Calu3 (cell line): ENCODE measurements around the gene CIB4. TPM values are rescaled to one million over a fixed set of nuclear protein-coding genes. Genes with fewer than 3 reads are reported as not detected.
"Not testable (repeated sequence)": the region's sequence is repeated elsewhere in the genome, so short reads cannot be mapped to it uniquely, and the experiment has no call there.

Experiments used
- BruUV-seq: library from RNA; stranded (reverse); fragments of 400-500 nt; replicated peaks from 2 replicates; lab custom pipeline; 2021; lab: Mats Ljungman, UMichigan
- CTCF ChIA-PET: fragments of 300-600 bp; sonication (Branson Sonifier 250); formaldehyde crosslinking; loops from one replicate; lab custom pipeline; 2022; ENCODE audit warnings: antibody characterized with exemption; lab: Charles Lee
- DNase-seq: peaks from one replicate; pipeline ENCODE4 v3.0.0; 2022
- H3K27ac Mint-ChIP-seq: one replicate; pipeline ENCODE4 v1.8.0; 2022; ENCODE audit warnings: mixed read lengths; ENCODE audit not compliant: unreplicated experiment
- H3K27me3 Mint-ChIP-seq: one replicate; pipeline ENCODE4 v1.8.0; 2022; ENCODE audit warnings: mixed read lengths; ENCODE audit not compliant: unreplicated experiment
- H3K36me3 Mint-ChIP-seq: one replicate; pipeline ENCODE4 v1.8.0; 2022; ENCODE audit warnings: mild to moderate bottlenecking, moderate library complexity, mixed read lengths; ENCODE audit not compliant: insufficient read depth, unreplicated experiment
- H3K4me1 Mint-ChIP-seq: one replicate; pipeline ENCODE4 v1.8.0; 2022; ENCODE audit warnings: mild to moderate bottlenecking, low read depth, mixed read lengths; ENCODE audit not compliant: unreplicated experiment
- H3K4me3 Mint-ChIP-seq: one replicate; pipeline ENCODE4 v1.8.0; 2022; ENCODE audit warnings: mild to moderate bottlenecking, low read depth, moderate library complexity, mixed read lengths; ENCODE audit not compliant: unreplicated experiment
- H3K9me3 Mint-ChIP-seq: one replicate; pipeline ENCODE4 v1.8.0; 2022; ENCODE audit warnings: low read depth, mixed read lengths; ENCODE audit not compliant: unreplicated experiment
- CTCF ChIP-seq: fragments of 200-600 bp; IDR thresholded peaks from one replicate; pipeline ENCODE4 v1.8.0; 2022; ENCODE audit warnings: antibody characterized with exemption; ENCODE audit not compliant: unreplicated experiment
- intact Hi-C: fragments of 100-400 bp; cut with micrococcal nuclease; formaldehyde crosslinking; loops from one replicate; pipeline ENCODE4 v1.10.0; 2022; ENCODE audit not compliant: unreplicated experiment
- total RNA-seq: library from RNA; stranded (reverse); gene quantifications from 2 replicates; pipeline ENCODE4 v1.2.3, GENCODE V29; 2022

CIB4 gene
- total RNA-seq, 1 experiment from 2014 or later, result not detected

GRCh38 chr2:26655611-26656195 lies 14.5 kb upstream of the CIB4 start:
- intact Hi-C loops, result no loop called here
- Mint-ChIP-seq H3K36me3 (no peaks in the 10 kb centered on the region), H3K4me3 (no peak overlapping the region), H3K9me3 (no peaks in the 10 kb centered on the region), H3K27ac (no peak overlapping the region), H3K27me3 (peaks cover 84% of the 10 kb centered on the region), H3K4me1 (no peaks in the 10 kb centered on the region)
- no peak for DNase-seq
- TF ChIP-seq CTCF, result no peak
- CTCF ChIA-PET, result no interaction called here
- no TSS peak for BruUV-seq

- H3K4me1 Mint-ChIP-seq, H3K27ac Mint-ChIP-seq, DNase-seq, CTCF ChIA-PET, intact Hi-C loops, H3K9me3 Mint-ChIP-seq, BruUV-seq, H3K4me3 Mint-ChIP-seq, H3K36me3 Mint-ChIP-seq: not testable (repeated sequence)
- H3K27me3 Mint-ChIP-seq, result peaks cover 84% of the 10 kb centered on the region
These were observed 14.0 kb upstream of the CIB4 start for GRCh38 chr2:26655120-26655519.

GRCh38 chr2:26654061-26654340 lies 12.8 kb upstream of the CIB4 start:
- H3K4me3 Mint-ChIP-seq, result no peak overlapping the region
- no peak for TF ChIP-seq CTCF
- BruUV-seq, result no TSS peak
- H3K36me3 Mint-ChIP-seq, result no peaks in the 10 kb centered on the region
- H3K27ac Mint-ChIP-seq, result no peak overlapping the region
- intact Hi-C loops, result no loop called here
- H3K4me1 Mint-ChIP-seq, result no peaks in the 10 kb centered on the region
- H3K9me3 Mint-ChIP-seq, result no peaks in the 10 kb centered on the region
- no peak for DNase-seq
- CTCF ChIA-PET, result no interaction called here
- H3K27me3 Mint-ChIP-seq, result peaks cover 83% of the 10 kb centered on the region

GRCh38 chr2:26653207-26654060 lies 12.3 kb upstream of the CIB4 start:
- H3K36me3 Mint-ChIP-seq, result no peaks in the 10 kb centered on the region
- H3K4me3 Mint-ChIP-seq, result no peak overlapping the region
- peaks cover 83% of the 10 kb centered on the region for H3K27me3 Mint-ChIP-seq
- no peaks in the 10 kb centered on the region for H3K9me3 Mint-ChIP-seq
- H3K4me1 Mint-ChIP-seq, result no peaks in the 10 kb centered on the region
- intact Hi-C loops, result no loop called here
- TF ChIP-seq CTCF, result no peak
- no peak overlapping the region for H3K27ac Mint-ChIP-seq
- CTCF ChIA-PET, result no interaction called here
- no peak for DNase-seq
- BruUV-seq, result no TSS peak
